C1 segment of cervical spinal cord (tissue), 14 donors: ENCODE measurements around the gene MAPK1.
"Not testable (repeated sequence)": the region's sequence is repeated elsewhere in the genome, so short reads cannot be mapped to it uniquely, and the experiment has no call there.

Experiments used
- DNase-seq, 14 donors: peaks; one replicate each; lab custom pipeline; 2025; lab: John Stamatoyannopoulos, UW

The MAPK1 gene

GRCh38 chr22:21727768-21728167 is 139.7 kb downstream of the MAPK1 start:
- no peak for DNase-seq

- DNase-seq: no peak
Observed at GRCh38 chr22:21727159-21727558, 140.3 kb downstream of the MAPK1 start.

- DNase-seq: no peak
Observed at GRCh38 chr22:21726650-21727049, 140.8 kb downstream of the MAPK1 start.

- DNase-seq: no peak
Observed at GRCh38 chr22:21725956-21726649, 141.3 kb downstream of the MAPK1 start.

GRCh38 chr22:21724496-21724895 is 142.9 kb downstream of the MAPK1 start:
- not testable (repeated sequence) for DNase-seq

GRCh38 chr22:21721195-21721852 is 146.1 kb downstream of the MAPK1 start:
- not testable (repeated sequence) for DNase-seq

- not testable (repeated sequence) for DNase-seq
Observed at GRCh38 chr22:21720191-21720859, 147.1 kb downstream of the MAPK1 start.

- no peak for DNase-seq
Observed at GRCh38 chr22:21719024-21719423, 148.4 kb downstream of the MAPK1 start.

- DNase-seq: no peak
Observed at GRCh38 chr22:21718499-21718898, 148.9 kb downstream of the MAPK1 start.

GRCh38 chr22:21716395-21717122 is 150.9 kb downstream of the MAPK1 start:
- DNase-seq: not testable (repeated sequence)

GRCh38 chr22:21714786-21715185 is 152.7 kb downstream of the MAPK1 start:
- DNase-seq: no peak

GRCh38 chr22:21714059-21714770 is 153.2 kb downstream of the MAPK1 start:
- DNase-seq: no peak

- DNase-seq: peak in 2 of 14 donors; percentile 51 to 54
Observed at GRCh38 chr22:21713428-21714058, 153.9 kb downstream of the MAPK1 start.

- DNase-seq: peak in 13 of 14 donors; percentile 6 to 82 (median 52)
Observed at GRCh38 chr22:21712751-21713427, 154.6 kb downstream of the MAPK1 start.

GRCh38 chr22:21711851-21712250 is 155.6 kb downstream of the MAPK1 start:
- no peak for DNase-seq

GRCh38 chr22:21710156-21710555 is 157.3 kb downstream of the MAPK1 start:
- no peak for DNase-seq

GRCh38 chr22:21709688-21710087 is 157.8 kb downstream of the MAPK1 start:
- no peak for DNase-seq

GRCh38 chr22:21708960-21709359 is 158.5 kb downstream of the MAPK1 start:
- DNase-seq: no peak

- DNase-seq: no peak
Observed at GRCh38 chr22:21707677-21708076, 159.8 kb downstream of the MAPK1 start.
